Stimulated activated CD8-positive, alpha-beta memory T cell treated with anti-CD3 and anti-CD28 coated beads, Interleukin-7, amount 100 ng/mL, for 4 hours (primary cell): ENCODE data around the gene DDAH1.

ENCODE experiments used
- DNase-seq, 2 donors: peaks; one replicate each; pipeline ENCODE4 v3.0.0-alpha.2; 2020; ENCODE audit warnings: low read depth in 2 of 2

The DDAH1 gene

GRCh38 chr1:85393490-85393889 lies 71.5 kb downstream of the DDAH1 start:
- no peak for DNase-seq

DNA sequence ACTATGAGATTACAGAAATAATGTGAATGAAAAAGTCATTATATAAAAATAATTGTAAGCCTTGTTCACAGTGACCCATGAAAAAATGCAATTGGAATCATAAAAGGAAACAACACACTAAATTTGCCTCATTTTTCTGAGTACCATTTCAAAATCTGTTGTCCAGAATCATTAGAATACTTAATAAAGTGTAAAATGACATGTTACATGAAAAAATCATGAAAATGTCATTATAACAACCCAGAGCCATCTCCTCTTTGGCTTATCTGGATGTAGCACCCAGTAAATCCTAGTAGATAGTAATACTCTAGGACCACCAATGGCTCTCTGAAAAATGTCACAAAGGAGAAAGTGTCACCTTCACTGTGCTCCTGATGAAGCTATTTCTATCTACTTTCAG lies 76.5 kb downstream of the DDAH1 start:
- DNase-seq = no peak

GRCh38 chr1:85387781-85388180 lies 77.2 kb downstream of the DDAH1 start:
- no peak for DNase-seq

DNA sequence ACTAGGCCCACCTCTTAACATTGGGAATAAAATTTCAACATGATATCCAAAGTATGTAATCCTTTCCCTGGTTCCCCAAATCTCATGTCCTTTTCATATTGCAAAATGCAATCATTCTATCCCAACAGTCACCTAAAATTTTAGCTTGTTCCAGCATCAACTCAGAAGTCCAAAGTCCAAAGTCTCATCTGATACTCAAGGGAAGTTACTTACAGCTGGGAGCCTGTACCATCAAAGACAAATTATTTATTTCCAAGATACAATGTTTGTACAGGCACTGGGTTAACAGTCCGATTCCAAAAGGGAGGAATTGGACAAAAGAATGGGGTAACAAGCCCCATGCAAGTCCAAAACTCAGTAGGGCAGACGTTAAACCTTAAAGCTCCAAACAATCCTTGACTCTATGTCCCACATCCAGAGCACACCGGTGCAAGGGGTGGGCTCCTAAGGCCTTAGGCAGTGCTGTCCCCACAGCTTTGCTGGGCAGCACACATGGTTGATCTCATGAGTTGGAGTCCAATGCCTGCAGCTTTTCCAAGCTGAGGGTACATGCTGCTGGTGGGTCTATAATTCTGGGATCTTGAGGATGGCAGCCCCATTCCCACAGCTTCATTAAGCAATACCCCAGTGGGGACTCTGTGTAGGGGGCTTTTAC lies 78.8 kb downstream of the DDAH1 start:
- DNase-seq = no peak

DNA sequence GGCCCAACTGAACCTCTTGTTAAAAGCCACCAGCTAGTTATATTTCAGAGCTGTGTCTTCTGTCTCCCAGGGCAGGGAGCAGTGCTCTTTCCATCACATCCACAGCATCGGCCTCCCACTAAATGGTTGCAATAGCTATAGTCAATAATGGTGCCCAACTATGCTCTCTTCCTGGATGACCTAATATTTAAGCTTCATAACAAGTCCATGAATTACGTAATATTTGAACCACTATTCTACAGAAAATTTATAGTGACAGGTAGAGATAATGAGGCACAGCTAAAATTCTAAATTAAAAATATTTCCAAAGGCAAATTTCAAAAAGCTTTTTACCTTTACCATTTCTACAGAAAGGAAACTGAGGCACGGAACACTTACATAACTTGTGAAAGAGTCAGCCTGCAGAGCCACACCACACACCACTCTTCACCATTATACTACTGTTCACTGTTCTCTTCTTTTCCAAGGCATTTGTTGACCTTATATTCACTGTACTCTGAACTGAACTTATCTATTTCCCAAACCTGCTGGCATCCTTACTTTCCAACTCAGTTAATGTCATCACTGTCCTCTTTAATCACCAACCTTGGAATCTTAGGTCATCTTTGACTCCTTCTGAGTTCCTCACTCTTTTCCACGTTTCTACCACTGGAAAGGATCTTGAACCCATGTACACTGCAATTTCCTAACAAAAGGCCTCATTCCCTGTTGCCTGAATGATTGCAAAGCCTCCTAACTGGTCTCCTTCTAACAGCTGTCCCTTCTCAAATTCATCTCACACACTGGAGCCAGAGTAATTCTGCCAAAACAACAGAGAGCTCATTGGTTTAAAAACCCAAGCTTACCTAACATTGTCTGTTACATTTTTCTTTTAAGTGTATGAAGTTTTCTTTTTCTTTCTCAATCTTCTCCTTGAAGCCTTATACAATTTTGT lies 85.5 kb downstream of the DDAH1 start:
- DNase-seq = no peak

DNA sequence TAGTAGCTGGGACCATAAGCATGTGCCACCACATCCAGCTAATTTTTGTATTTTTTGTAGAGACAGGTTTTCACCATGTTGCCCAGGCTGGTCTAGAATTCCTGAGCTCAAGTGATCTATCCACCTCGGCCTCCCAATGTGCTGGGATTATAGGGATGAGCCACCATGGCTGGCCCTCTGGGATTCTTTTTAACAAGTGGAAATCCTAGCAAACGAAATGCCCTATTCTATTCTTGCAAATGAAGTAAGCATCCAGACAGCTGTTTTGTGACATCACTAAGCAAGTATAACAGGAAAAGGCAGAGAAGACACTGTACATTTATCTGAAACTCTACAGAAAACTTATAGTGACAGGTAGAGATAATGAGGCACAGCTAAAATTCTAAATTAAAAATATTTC lies 86.4 kb downstream of the DDAH1 start:
- DNase-seq = no peak

- no peak for DNase-seq
Measured at GRCh38 chr1:85376356-85376755, 88.6 kb downstream of the DDAH1 start.

DNA sequence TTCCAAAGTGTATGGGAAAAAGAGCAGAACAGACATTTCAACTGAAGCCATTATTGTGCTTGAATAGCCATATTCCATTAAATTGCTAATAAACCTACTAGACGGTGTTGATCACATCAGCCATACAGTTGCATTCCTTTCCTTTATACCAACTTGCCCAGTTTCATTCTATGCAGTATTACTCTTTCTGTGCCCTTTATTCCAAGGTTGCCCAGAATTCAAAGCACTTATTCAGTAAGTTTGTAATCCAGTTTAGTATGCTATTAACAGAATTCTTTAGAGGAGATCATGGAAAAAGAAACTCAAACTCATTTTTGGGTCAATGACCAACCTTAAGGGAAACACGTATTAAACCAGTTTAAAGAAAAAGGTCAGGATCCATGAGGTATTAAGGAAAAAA lies 89.5 kb downstream of the DDAH1 start:
- no peak for DNase-seq

- no peak for DNase-seq
Measured at GRCh38 chr1:85374160-85374559, 90.8 kb downstream of the DDAH1 start.

- no peak for DNase-seq
Measured at GRCh38 chr1:85373378-85373708, 91.6 kb downstream of the DDAH1 start.

- DNase-seq = no peak
Measured at GRCh38 chr1:85372683-85373377, 92.1 kb downstream of the DDAH1 start.

DNA sequence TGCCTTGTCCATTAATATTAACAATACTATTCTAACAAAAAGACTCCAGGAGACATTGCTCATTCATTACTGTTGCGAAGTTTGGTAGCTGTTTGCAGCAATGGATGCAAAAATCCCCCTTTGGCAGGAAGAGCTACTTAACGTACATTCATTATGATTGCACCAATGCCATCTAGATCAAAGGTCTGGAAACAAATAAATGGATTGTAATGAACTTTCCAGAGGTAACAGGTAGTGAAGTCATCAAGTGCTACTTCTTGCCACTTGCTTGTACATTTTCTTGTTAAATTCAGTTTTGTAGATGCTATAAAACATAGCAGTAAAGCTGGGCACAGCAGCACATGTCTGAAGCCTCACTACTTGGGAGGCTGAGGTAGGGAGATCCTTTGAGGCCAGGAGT lies 93.9 kb downstream of the DDAH1 start:
- no peak for DNase-seq

DNA sequence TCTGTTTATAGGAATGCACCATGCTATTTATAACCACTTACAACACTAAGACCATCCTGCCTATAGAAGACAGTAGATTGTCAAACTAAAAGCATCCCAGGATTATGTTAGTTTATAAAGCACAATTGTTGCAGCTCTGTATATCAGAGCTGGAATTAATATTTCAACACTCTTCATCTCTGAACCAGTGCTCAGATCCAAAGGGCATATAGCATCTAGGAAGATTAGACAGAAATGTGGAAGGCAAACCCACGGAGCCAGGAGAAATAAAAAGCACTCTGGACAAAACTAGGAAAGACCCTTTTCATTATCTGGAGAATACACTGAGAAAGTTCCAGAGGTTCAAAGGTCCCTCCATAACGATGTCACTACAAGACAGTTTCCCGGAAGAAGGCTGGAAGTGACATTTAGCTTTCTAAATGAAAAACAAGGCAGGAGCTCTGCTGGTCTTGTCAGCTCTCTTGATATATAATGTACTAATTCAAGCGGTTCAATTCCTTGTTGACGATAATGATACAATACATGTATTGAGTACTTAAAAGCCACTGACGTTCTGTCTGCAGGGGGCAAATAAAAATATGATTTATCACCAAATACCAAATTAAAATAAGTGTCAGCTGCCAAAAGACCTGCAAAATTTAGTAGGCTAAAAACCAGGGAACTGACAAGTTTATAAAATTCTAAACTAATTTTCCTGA lies 96.7 kb downstream of the DDAH1 start:
- DNase-seq = no peak

DNA sequence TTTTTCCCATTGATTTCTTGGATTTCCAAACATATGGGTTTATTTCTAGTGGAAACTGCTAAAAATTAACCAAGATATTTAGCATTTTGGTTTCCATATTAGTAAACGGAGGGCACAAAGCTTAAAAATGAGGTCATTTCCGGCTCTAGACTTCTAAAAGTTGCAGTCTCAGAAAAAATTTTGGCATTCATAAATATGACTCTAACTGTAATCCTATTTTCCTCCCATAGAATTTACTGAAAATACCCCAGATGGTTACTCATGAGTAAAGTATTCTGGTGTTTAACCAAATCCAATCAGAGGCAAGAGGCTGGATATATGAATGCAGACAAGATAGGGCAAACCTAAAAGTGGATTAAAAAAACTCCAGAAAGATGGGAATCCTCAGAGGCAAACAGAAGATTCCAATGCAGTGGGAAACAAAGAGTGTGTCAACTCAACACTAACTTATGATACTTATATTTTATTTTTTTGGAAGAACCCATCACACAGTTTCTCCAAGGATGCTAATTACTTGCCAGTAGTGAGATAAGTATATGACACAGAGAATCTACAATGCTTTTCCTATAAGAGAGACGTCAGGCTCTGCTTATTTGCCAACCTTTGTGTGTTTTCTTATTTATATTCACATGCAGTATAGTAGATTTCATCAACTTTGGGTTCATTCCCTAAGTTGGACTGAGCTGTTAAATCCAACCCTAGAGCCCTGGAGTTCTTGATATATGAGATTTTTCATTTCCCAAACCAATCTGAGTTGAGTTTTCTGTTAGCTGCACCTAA lies 98.4 kb downstream of the DDAH1 start:
- DNase-seq = no peak

GRCh38 chr1:85365851-85366250 lies 99.1 kb downstream of the DDAH1 start:
- DNase-seq = no peak

GRCh38 chr1:85363521-85363920 lies 101.4 kb downstream of the DDAH1 start:
- no peak for DNase-seq

GRCh38 chr1:85363092-85363491 lies 101.9 kb downstream of the DDAH1 start:
- DNase-seq = no peak

DNA sequence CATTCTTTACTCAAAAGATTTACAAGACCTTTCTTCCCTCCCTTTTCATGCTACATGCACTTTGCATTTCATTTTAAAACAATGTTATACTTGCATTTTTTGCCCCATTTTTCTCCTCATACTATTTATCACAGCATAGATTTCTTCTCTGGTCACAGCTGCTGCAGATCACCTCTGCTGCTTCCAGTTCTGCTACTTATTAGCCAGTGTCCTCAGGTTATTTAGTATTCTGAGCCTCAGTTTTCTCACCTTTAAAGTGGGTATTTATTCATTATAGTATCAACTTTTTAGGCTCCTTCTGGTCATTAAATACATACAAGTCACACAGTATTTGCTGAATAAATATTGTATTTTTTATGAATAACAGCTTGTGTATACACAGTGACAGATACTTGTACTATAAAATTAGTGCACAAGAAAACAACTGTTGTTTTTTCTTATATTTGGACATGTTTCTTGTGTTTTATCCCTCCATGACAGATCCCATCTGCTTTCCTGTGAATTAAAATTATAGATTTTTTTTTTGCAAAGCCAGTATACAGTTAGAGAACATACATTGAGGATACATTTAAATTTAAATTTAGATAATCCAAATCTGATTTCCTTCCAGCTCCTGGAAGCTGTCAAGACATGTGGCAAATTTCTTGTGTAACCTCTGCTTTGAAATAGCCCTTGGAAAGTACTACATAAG lies 103.2 kb downstream of the DDAH1 start:
- DNase-seq = no peak

DNA sequence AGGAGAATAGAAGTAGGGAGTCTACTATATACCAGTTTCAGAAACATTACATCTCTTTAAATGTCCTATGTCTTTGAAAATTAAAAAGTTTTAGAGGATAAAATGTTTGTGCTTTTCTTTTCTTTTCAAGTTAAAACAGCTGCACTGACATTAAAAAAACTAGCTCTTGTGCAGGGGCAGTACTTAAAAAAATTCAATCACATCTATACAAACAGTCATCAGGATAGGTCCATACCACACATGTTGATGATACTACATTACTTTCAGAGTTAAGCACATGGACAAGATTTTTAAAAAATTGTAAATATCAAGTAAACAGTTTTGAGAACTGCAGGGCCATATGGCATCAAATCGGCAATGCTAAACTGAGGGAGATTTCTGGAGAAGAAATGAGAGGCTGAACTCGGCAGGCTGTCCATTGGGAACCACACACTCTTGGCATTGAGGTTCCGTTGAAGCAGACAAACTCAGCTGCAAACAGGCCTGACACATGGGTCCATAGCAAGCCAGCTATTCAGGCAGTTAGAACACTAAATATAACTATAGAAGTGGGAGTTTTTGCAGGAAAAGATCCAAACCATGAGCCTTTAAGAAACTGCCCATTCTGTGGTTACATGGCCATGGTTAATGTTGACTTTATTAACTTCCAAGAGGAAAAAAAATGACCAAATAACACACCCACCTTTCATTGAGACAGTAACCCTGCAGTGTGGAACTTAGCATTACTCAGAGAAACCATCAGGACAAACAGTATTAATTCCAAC lies 104.0 kb downstream of the DDAH1 start:
- no peak for DNase-seq
